ENCODE measurements around the gene SLC4A1.

SLC4A1 gene

GRCh38 chr17:44219616-44220212 lies 48.2 kb downstream of the SLC4A1 start, which contains the start of gene UBTF:
TSS of gene UBTF (minus strand) at chr17:44219675. CDS start at chr17:44218229, 1,446 bp downstream.
- DNase-seq: peak; percentile 68

GRCh38 chr17:44219108-44219615 lies 48.8 kb downstream of the SLC4A1 start:
- DNase-seq: peak; percentile 62

GRCh38 chr17:44218344-44219107 lies 49.4 kb downstream of the SLC4A1 start:
- peak; percentile 85 for DNase-seq

- DNase-seq: no peak
Measured at GRCh38 chr17:44217738-44218343, 50.1 kb downstream of the SLC4A1 start.

- no peak for DNase-seq
Measured at GRCh38 chr17:44216694-44217093, 51.2 kb downstream of the SLC4A1 start.

- DNase-seq: no peak
Measured at GRCh38 chr17:44216173-44216572, 51.8 kb downstream of the SLC4A1 start.

GRCh38 chr17:44214896-44215295 lies 53.0 kb downstream of the SLC4A1 start:
- DNase-seq: no peak

GRCh38 chr17:44214230-44214494 lies 53.8 kb downstream of the SLC4A1 start:
- no peak for DNase-seq

- no peak for DNase-seq
Measured at GRCh38 chr17:44213403-44214229, 54.3 kb downstream of the SLC4A1 start.

- DNase-seq: no peak
Measured at GRCh38 chr17:44212507-44213402, 55.2 kb downstream of the SLC4A1 start.

- no peak for DNase-seq
Measured at GRCh38 chr17:44211281-44212265, 56.4 kb downstream of the SLC4A1 start.

- peak; percentile 88 for DNase-seq
Measured at GRCh38 chr17:44210342-44211192, 57.4 kb downstream of the SLC4A1 start.

GRCh38 chr17:44209786-44210341 lies 58.1 kb downstream of the SLC4A1 start:
- DNase-seq: no peak

GRCh38 chr17:44207743-44208142 lies 60.2 kb downstream of the SLC4A1 start:
- DNase-seq: no peak

- no peak for DNase-seq
Measured at GRCh38 chr17:44207319-44207718, 60.6 kb downstream of the SLC4A1 start.

- no peak for DNase-seq
Measured at GRCh38 chr17:44206825-44207155, 61.1 kb downstream of the SLC4A1 start.

GRCh38 chr17:44205962-44206824 lies 61.7 kb downstream of the SLC4A1 start:
- DNase-seq: no peak

GRCh38 chr17:44204441-44204882 lies 63.5 kb downstream of the SLC4A1 start:
- no peak for DNase-seq
